HUES6 (cell line): Measurements from ENCODE around the gene TEDC2.
"Not testable (repeated sequence)": the region's sequence is repeated elsewhere in the genome, so short reads cannot be mapped to it uniquely, and the experiment has no call there.

Experiments used
- H3K27ac ChIP-seq: 2 replicates; pipeline ENCODE4 v1.7.0; 2013; ENCODE audit warnings: low read depth, mild to moderate bottlenecking, low read length, inconsistent platforms
- H3K27me3 ChIP-seq: 2 replicates; pipeline ENCODE4 v1.6.1; 2013; ENCODE audit warnings: low read length; ENCODE audit not compliant: control insufficient read depth, insufficient read depth
- H3K36me3 ChIP-seq: 2 replicates; pipeline ENCODE4 v1.6.1; 2013; ENCODE audit warnings: low read length; ENCODE audit not compliant: control insufficient read depth, insufficient read depth
- H3K4me1 ChIP-seq: 2 replicates; pipeline ENCODE4 v1.6.1; 2013; ENCODE audit warnings: low read length; ENCODE audit not compliant: control insufficient read depth, insufficient read depth
- H3K4me3 ChIP-seq: 2 replicates; pipeline ENCODE4 v1.5.1; 2013; ENCODE audit warnings: low read depth, low read length
- H3K9ac ChIP-seq: one replicate; pipeline ENCODE4 v1.6.1; 2013; ENCODE audit warnings: mild to moderate bottlenecking, low read length
- H3K9me3 ChIP-seq: 2 replicates; pipeline ENCODE4 v1.6.1; 2013; ENCODE audit warnings: low read depth, low read length; ENCODE audit not compliant: control insufficient read depth, insufficient read depth

The TEDC2 gene

GRCh38 chr16:2428051-2428783 lies 31.7 kb upstream of the TEDC2 start:
- Histone ChIP-seq H3K27ac (peak overlapping the region; percentile 85), H3K27me3 (peaks cover 13% of the 10 kb centered on the region; the same call in 1 of the 2 replicates), H3K9me3 (no peaks in the 10 kb centered on the region), H3K36me3 (peaks cover 31% of the 10 kb centered on the region), H3K4me1 (peaks cover 21% of the 10 kb centered on the region), H3K4me3 (peak overlapping the region; percentile 91), H3K9ac (peak overlapping the region; percentile 94)

GRCh38 chr16:2428784-2429033 lies 31.2 kb upstream of the TEDC2 start:
- Histone ChIP-seq H3K27me3 (peaks cover 13% of the 10 kb centered on the region; the same call in 1 of the 2 replicates), H3K9ac (peak overlapping the region; percentile 94), H3K27ac (peak overlapping the region; percentile 85), H3K9me3 (no peaks in the 10 kb centered on the region), H3K4me1 (peaks cover 21% of the 10 kb centered on the region), H3K36me3 (peaks cover 36% of the 10 kb centered on the region), H3K4me3 (peak overlapping the region; percentile 91)

DNA sequence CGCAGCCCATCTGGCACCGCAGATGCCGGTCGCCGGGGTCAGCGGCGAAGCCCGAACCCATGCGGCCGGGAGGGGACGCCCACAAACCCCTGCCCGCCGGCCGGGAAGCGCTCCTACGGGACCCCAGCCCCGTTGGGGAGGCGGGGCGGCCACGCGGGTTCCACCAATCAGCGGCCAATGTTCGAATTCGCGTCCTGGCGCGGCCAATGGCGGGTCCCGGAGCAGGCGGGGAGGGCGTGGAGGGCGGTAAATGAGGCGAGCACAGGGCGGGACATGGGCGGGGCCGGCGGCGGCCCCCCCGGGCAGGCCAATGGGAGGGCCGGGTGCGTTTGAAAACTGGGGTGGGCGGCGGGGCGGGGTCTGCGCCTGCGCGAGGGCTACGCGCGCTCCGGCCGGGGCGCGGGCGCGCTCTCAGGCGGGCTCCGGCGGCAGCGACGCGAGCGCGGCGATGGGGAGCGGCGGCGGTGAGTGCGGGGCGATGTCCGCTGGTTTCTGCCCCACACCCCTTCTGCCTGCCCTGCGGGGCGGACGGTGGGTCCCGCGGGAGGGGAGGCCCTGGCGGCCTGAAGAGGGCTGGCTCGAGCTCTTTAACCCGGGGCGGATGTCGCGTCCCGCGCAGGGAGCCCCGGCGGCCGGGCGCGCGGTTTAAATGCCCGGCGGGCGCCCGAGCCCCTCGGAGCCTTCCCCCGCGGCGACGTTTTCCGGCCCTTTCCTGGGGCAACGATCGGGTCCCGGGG lies 30.7 kb upstream of the TEDC2 start, which contains the start of gene CCNF:
CCNF (plus strand) TSS at position 414 of the 737 bp plus-strand sequence; CDS start at position 449, 35 bp downstream.
- peaks cover 40% of the 10 kb centered on the region for H3K36me3 ChIP-seq
- H3K4me3 ChIP-seq: peak within 1 kb of the TSS; percentile 91
- H3K27me3 ChIP-seq: peaks cover 13% of the 10 kb centered on the region; the same call in 1 of the 2 replicates
- peaks cover 21% of the 10 kb centered on the region for H3K4me1 ChIP-seq
- H3K9ac ChIP-seq: peak within 1 kb of the TSS; percentile 94
- H3K27ac ChIP-seq: peak within 1 kb of the TSS; percentile 85
- H3K9me3 ChIP-seq: no peaks in the 10 kb centered on the region

- peaks cover 21% of the 10 kb centered on the region for H3K4me1 ChIP-seq
- peak overlapping the region; percentile 78; the same call in 1 of the 2 replicates for H3K27ac ChIP-seq
- H3K9ac ChIP-seq: peak overlapping the region; percentile 83
- H3K27me3 ChIP-seq: peaks cover 13% of the 10 kb centered on the region; the same call in 1 of the 2 replicates
- peak overlapping the region; percentile 84 for H3K4me3 ChIP-seq
- H3K9me3 ChIP-seq: no peaks in the 10 kb centered on the region
- H3K36me3 ChIP-seq: peaks cover 44% of the 10 kb centered on the region
Measured at GRCh38 chr16:2429771-2430663, 29.9 kb upstream of the TEDC2 start.

- Histone ChIP-seq H3K4me1 (peaks cover 21% of the 10 kb centered on the region), H3K27ac (no peak overlapping the region), H3K9ac (no peak overlapping the region), H3K4me3 (no peak overlapping the region), H3K27me3 (peaks cover 11% of the 10 kb centered on the region; the same call in 1 of the 2 replicates), H3K36me3 (peaks cover 62% of the 10 kb centered on the region), H3K9me3 (no peaks in the 10 kb centered on the region)
Measured at GRCh38 chr16:2432286-2432685, 27.6 kb upstream of the TEDC2 start.

DNA sequence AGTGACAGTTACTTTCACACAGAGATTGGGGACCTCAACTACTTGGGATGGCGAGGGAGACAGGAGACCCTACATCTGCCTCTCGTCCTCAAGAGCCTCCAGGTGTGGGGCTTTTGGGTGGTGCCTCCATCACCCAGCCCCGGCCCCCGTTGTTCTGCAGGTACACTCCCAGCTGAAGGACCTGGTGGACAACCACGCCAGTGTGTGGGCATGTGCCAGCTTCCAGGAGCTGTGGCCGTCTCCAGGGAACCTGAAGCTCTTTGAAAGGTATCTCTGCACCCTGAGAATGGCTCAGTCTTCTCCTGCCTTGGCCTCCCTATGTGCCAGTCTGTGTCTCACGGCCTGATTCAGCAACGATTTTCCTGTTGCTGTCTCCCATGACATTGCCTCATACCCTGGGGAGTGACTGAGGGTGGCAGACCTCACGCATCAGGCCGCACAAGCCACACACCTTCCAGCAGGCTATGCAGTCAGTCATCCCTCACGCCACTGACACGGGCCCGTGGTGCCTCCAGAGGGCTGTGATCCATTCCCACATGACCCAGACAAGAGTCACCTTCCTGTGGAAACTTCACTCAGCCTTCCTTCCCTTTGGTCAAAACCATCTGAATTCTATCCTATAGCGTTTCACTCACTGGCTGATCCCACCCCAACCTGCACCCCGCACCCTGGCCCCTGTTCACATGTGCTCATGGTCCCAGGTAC lies 27.0 kb upstream of the TEDC2 start:
- H3K9me3 ChIP-seq: no peaks in the 10 kb centered on the region
- no peak overlapping the region for H3K9ac ChIP-seq
- no peak overlapping the region for H3K27ac ChIP-seq
- H3K4me1 ChIP-seq: peaks cover 16% of the 10 kb centered on the region
- peaks cover 69% of the 10 kb centered on the region for H3K36me3 ChIP-seq
- no peak overlapping the region for H3K4me3 ChIP-seq
- peaks cover 6% of the 10 kb centered on the region; the same call in 1 of the 2 replicates for H3K27me3 ChIP-seq

- H3K9me3 ChIP-seq, H3K27ac ChIP-seq, H3K27me3 ChIP-seq, H3K9ac ChIP-seq, H3K4me3 ChIP-seq, H3K4me1 ChIP-seq: not testable (repeated sequence)
- peaks cover 89% of the 10 kb centered on the region for H3K36me3 ChIP-seq
Measured at GRCh38 chr16:2435236-2435635, 24.7 kb upstream of the TEDC2 start.

- Histone ChIP-seq H3K4me1 (no peaks in the 10 kb centered on the region), H3K4me3 (no peak overlapping the region), H3K36me3 (peaks cover 87% of the 10 kb centered on the region), H3K9ac (no peak overlapping the region), H3K9me3 (no peaks in the 10 kb centered on the region), H3K27me3 (no peaks in the 10 kb centered on the region), H3K27ac (no peak overlapping the region)
Measured at GRCh38 chr16:2436110-2436509, 23.8 kb upstream of the TEDC2 start.

GRCh38 chr16:2437032-2437790 lies 22.7 kb upstream of the TEDC2 start:
- Histone ChIP-seq H3K27ac (no peak overlapping the region), H3K4me1 (no peaks in the 10 kb centered on the region), H3K27me3 (no peaks in the 10 kb centered on the region), H3K9me3 (no peaks in the 10 kb centered on the region), H3K36me3 (peaks cover 80% of the 10 kb centered on the region), H3K4me3 (no peak overlapping the region), H3K9ac (no peak overlapping the region)

GRCh38 chr16:2438121-2438520 lies 21.8 kb upstream of the TEDC2 start:
- Histone ChIP-seq H3K27me3 (no peaks in the 10 kb centered on the region), H3K9ac (no peak overlapping the region), H3K9me3 (no peaks in the 10 kb centered on the region), H3K4me1 (no peaks in the 10 kb centered on the region), H3K36me3 (peaks cover 72% of the 10 kb centered on the region), H3K27ac (no peak overlapping the region), H3K4me3 (no peak overlapping the region)
